Trophoblast cell (in vitro differentiated cells and primary cell): ENCODE results near the gene ACTL8.

Experiments used
- DNase-seq, 2 donors: peaks; one replicate each; pipeline ENCODE4 v3.0.0-alpha.2; 2016
- H2AFZ ChIP-seq: 2 replicates; pipeline ENCODE4 v1.6.1; 2013; ENCODE audit warnings: low read length, moderate library complexity, mild to moderate bottlenecking; ENCODE audit not compliant: insufficient read depth, poor library complexity
- H2AK5ac ChIP-seq: 2 replicates; pipeline ENCODE4 v1.6.1; 2013; ENCODE audit warnings: mild to moderate bottlenecking, low read length
- H2BK120ac ChIP-seq: 2 replicates; pipeline ENCODE4 v1.6.1; 2013; ENCODE audit warnings: low read length, mild to moderate bottlenecking, moderate library complexity; ENCODE audit not compliant: insufficient read depth, poor library complexity
- H2BK12ac ChIP-seq: 2 replicates; pipeline ENCODE4 v1.6.1; 2013; ENCODE audit warnings: mild to moderate bottlenecking, low read length, moderate library complexity
- H2BK5ac ChIP-seq: 2 replicates; pipeline ENCODE4 v1.6.1; 2013; ENCODE audit warnings: low read length, low read depth, moderate library complexity, mild to moderate bottlenecking; ENCODE audit not compliant: poor library complexity
- H3K14ac ChIP-seq: 2 replicates; pipeline ENCODE4 v1.6.1; 2013; ENCODE audit warnings: mild to moderate bottlenecking, low read length
- H3K18ac ChIP-seq: 2 replicates; pipeline ENCODE4 v1.6.1; 2013; ENCODE audit warnings: mild to moderate bottlenecking, low read length
- H3K23ac ChIP-seq: 2 replicates; pipeline ENCODE4 v1.6.1; 2013; ENCODE audit warnings: low read length
- H3K27ac ChIP-seq: 2 replicates; pipeline ENCODE4 v1.5.1; 2013; ENCODE audit warnings: low read depth, mild to moderate bottlenecking, inconsistent platforms, low read length, moderate library complexity
- H3K27me3 ChIP-seq: 2 replicates; pipeline ENCODE4 v1.6.1; 2013; ENCODE audit warnings: inconsistent platforms, mild to moderate bottlenecking, low read length, moderate library complexity; ENCODE audit not compliant: insufficient read depth
- H3K36me3 ChIP-seq, 2 experiments: 1 replicate in 1 of 2; 2 replicates in 1 of 2; pipeline ENCODE4 v1.6.1; 2013; ENCODE audit warnings: low read length in 2 of 2, mild to moderate bottlenecking in 2 of 2, moderate library complexity in 1 of 2; ENCODE audit not compliant: insufficient read depth in 2 of 2, control insufficient read depth in 1 of 2
- H3K4ac ChIP-seq: 2 replicates; pipeline ENCODE4 v1.6.1; 2013; ENCODE audit warnings: low read depth, mild to moderate bottlenecking, low read length, moderate library complexity
- H3K4me1 ChIP-seq, 2 experiments: 1 replicate in 1 of 2; 2 replicates in 1 of 2; pipeline ENCODE4 v1.6.1; 2013; ENCODE audit warnings: low read length in 2 of 2, mild to moderate bottlenecking in 2 of 2, moderate library complexity in 1 of 2; ENCODE audit not compliant: insufficient read depth in 2 of 2, control insufficient read depth in 1 of 2
- H3K4me2 ChIP-seq: 2 replicates; pipeline ENCODE4 v1.6.1; 2013; ENCODE audit warnings: inconsistent platforms, mild to moderate bottlenecking, low read length, moderate library complexity
- H3K4me3 ChIP-seq: 2 replicates; pipeline ENCODE4 v1.5.1; 2013; ENCODE audit warnings: mild to moderate bottlenecking, low read depth, low read length, inconsistent platforms
- H3K79me1 ChIP-seq: one replicate; pipeline ENCODE4 v1.6.1; 2013; ENCODE audit warnings: low read length
- H3K79me2 ChIP-seq: 2 replicates; pipeline ENCODE4 v1.6.1; 2013; ENCODE audit warnings: low read length, mild to moderate bottlenecking; ENCODE audit not compliant: control insufficient read depth, insufficient read depth, poor library complexity
- H3K9ac ChIP-seq: 2 replicates; pipeline ENCODE4 v1.6.1; 2013; ENCODE audit warnings: mild to moderate bottlenecking, low read length
- H3K9me3 ChIP-seq: 2 replicates; pipeline ENCODE4 v1.6.1; 2013; ENCODE audit warnings: low read depth, mild to moderate bottlenecking, control low read depth, inconsistent platforms, low read length; ENCODE audit not compliant: insufficient read depth
- H4K12ac ChIP-seq: 2 replicates; pipeline ENCODE4 v1.6.1; 2013; ENCODE audit warnings: low read depth, mild to moderate bottlenecking, low read length, moderate library complexity
- H4K8ac ChIP-seq: 2 replicates; pipeline ENCODE4 v1.6.1; 2013; ENCODE audit warnings: low read depth, mild to moderate bottlenecking, low read length, moderate library complexity
- H4K91ac ChIP-seq: one replicate; pipeline ENCODE4 v1.6.1; 2013; ENCODE audit warnings: low read depth, mild to moderate bottlenecking, low read length, moderate library complexity
- WGBS: extraction: QIAGEN DNeasy Blood & Tissue Kit; methylation state at CpG from one replicate; pipeline ENCODE4 v1.1.7; 2013; ENCODE audit warnings: missing lambda C conversion rate; ENCODE audit not compliant: insufficient read length, insufficient coverage; ENCODE audit errors: extremely low coverage; 5-methylcytosine and 5-hydroxymethylcytosine counted together

ACTL8 gene

DNA sequence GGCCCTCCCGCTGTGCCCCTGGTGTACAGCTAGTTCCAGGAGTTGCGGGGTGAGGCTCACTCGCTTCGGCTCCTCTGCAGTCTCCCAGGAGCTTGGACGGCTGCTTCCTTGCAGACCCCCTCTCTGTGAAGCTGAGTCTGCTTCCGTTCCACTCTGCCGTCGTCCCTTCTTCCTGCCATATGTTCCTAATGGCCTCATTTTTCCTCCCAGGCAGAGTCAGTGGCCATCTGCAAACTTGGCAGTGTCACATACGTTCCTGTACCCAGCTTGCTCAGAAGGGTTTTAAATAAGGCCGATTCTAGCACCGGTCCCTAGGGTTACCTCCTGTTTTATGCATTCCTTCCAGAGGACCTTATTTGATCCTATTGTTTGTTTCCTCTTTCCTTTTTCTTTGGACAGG, 21.3 kb downstream of the ACTL8 start:
- Histone ChIP-seq H2BK12ac (no peak overlapping the region), H2AFZ (no peak overlapping the region), H3K9ac (no peak overlapping the region), H2BK120ac (no peak overlapping the region), H3K9me3 (no peaks in the 10 kb centered on the region), H3K18ac (no peak overlapping the region), H3K79me2 (no peaks in the 10 kb centered on the region), H3K27ac (no peak overlapping the region), H3K14ac (no peak overlapping the region), H2BK5ac (no peak overlapping the region), H2AK5ac (no peak overlapping the region), H3K79me1 (no peaks in the 10 kb centered on the region), H3K4me3 (no peak overlapping the region), H3K4me1 (no peaks in the 10 kb centered on the region), H3K23ac (no peak overlapping the region), H4K91ac (no peak overlapping the region), H3K4ac (no peak overlapping the region), H3K4me2 (no peak overlapping the region), H3K27me3 (no peaks in the 10 kb centered on the region), H4K12ac (no peak overlapping the region), H3K36me3 (no peaks in the 10 kb centered on the region), H4K8ac (no peak overlapping the region)
- DNase-seq = no peak
- WGBS = no CpG with 5 or more reads among the region's 11 CpGs

DNA sequence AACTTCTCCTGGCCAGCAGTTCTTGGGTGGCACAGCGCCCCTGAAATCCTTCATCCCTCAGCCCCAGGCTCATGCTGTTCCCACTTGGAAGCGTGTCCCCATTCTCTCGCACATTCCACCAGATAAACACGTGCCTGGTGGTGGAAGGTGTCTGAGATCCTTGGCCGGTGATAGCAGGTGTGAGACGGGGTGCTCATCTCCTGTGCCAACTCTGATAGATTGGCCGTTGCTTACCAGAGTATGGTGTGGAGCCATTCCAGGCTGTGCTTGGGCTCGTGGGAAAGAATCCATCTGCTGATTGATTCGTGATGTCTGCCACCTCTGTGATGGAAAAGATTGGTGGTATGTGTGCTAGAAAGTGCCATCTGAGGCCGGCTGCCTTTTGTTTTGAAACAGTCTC, 22.2 kb downstream of the ACTL8 start:
- Histone ChIP-seq H2AFZ (no peak overlapping the region), H3K36me3 (no peaks in the 10 kb centered on the region), H2AK5ac (no peak overlapping the region), H3K27me3 (no peaks in the 10 kb centered on the region), H4K91ac (no peak overlapping the region), H3K9me3 (no peaks in the 10 kb centered on the region), H2BK12ac (no peak overlapping the region), H2BK5ac (no peak overlapping the region), H3K4me3 (no peak overlapping the region), H3K14ac (no peak overlapping the region), H3K9ac (no peak overlapping the region), H3K27ac (no peak overlapping the region), H3K18ac (no peak overlapping the region), H3K4me2 (no peak overlapping the region), H3K79me2 (no peaks in the 10 kb centered on the region), H3K4me1 (no peaks in the 10 kb centered on the region), H4K8ac (no peak overlapping the region), H4K12ac (no peak overlapping the region), H2BK120ac (no peak overlapping the region), H3K4ac (no peak overlapping the region), H3K23ac (no peak overlapping the region), H3K79me1 (no peaks in the 10 kb centered on the region)
- DNase-seq = no peak
- WGBS = no CpG with 5 or more reads among the region's 10 CpGs

GRCh38 chr1:17777818-17778217, 22.7 kb downstream of the ACTL8 start:
- Histone ChIP-seq H2AK5ac (no peak overlapping the region), H3K18ac (no peak overlapping the region), H2BK120ac (no peak overlapping the region), H3K23ac (no peak overlapping the region), H3K4ac (no peak overlapping the region), H4K8ac (no peak overlapping the region), H3K27me3 (no peaks in the 10 kb centered on the region), H4K12ac (no peak overlapping the region), H2BK12ac (no peak overlapping the region), H3K36me3 (no peaks in the 10 kb centered on the region), H3K4me3 (no peak overlapping the region), H4K91ac (no peak overlapping the region), H3K4me2 (no peak overlapping the region), H3K79me1 (no peaks in the 10 kb centered on the region), H3K9ac (no peak overlapping the region), H3K4me1 (no peaks in the 10 kb centered on the region), H2BK5ac (no peak overlapping the region), H3K14ac (no peak overlapping the region), H3K9me3 (no peaks in the 10 kb centered on the region), H3K27ac (no peak overlapping the region), H2AFZ (no peak overlapping the region), H3K79me2 (no peaks in the 10 kb centered on the region)
- no CpG with 5 or more reads among the region's 8 CpGs for WGBS
- DNase-seq = no peak

DNA sequence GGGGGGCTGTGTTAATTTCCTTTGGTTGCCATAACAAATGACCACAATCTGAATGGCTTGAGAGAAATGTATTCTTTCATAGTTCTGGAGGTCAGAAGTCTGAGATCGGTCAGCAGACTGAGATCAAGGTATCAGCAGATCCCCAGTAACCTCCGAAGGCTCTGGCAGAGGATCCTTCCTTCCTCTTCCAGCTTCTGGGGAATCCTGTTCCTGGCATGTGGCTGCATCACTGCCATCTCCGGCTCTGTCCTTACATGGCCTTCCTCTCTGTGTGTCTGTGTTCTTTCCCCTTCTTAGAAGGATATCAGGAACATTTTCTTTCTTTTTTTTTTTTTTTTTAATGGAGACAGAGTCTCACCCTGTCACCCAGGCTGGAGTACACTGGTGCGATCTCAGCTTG, 25.8 kb downstream of the ACTL8 start:
- no peak overlapping the region for H2AK5ac ChIP-seq
- no peak overlapping the region for H3K23ac ChIP-seq
- DNase-seq = no peak
- H3K4me3 ChIP-seq = no peak overlapping the region
- H3K4me2 ChIP-seq = no peak overlapping the region
- no peak overlapping the region for H4K12ac ChIP-seq
- H3K27me3 ChIP-seq = no peaks in the 10 kb centered on the region
- no peaks in the 10 kb centered on the region for H3K79me2 ChIP-seq
- H3K79me1 ChIP-seq = no peaks in the 10 kb centered on the region
- no peak overlapping the region for H3K27ac ChIP-seq
- H2BK5ac ChIP-seq = no peak overlapping the region
- no peak overlapping the region for H3K9ac ChIP-seq
- H4K8ac ChIP-seq = no peak overlapping the region
- H3K4ac ChIP-seq = no peak overlapping the region
- H3K4me1 ChIP-seq = no peaks in the 10 kb centered on the region
- no peak overlapping the region for H2BK120ac ChIP-seq
- H2AFZ ChIP-seq = no peak overlapping the region
- WGBS = no CpG with 5 or more reads among the region's 4 CpGs
- H2BK12ac ChIP-seq = no peak overlapping the region
- no peaks in the 10 kb centered on the region for H3K36me3 ChIP-seq
- H4K91ac ChIP-seq = no peak overlapping the region
- no peaks in the 10 kb centered on the region for H3K9me3 ChIP-seq
- no peak overlapping the region for H3K14ac ChIP-seq
- no peak overlapping the region for H3K18ac ChIP-seq
